ENCODE results near the gene USP46. TPM values are rescaled to one million over a fixed set of nuclear protein-coding genes. Genes with fewer than 3 reads are reported as not detected.
A peak's percentile ranks its signal among the peaks of the same experiment; 100 is the strongest.

The USP46 gene
- total and polyA plus RNA-seq, 2 of the 8 experiments (the other 6 are each of a cell fraction or from before 2014, with no cell fraction given), result 10.6 to 62.4 TPM

DNA sequence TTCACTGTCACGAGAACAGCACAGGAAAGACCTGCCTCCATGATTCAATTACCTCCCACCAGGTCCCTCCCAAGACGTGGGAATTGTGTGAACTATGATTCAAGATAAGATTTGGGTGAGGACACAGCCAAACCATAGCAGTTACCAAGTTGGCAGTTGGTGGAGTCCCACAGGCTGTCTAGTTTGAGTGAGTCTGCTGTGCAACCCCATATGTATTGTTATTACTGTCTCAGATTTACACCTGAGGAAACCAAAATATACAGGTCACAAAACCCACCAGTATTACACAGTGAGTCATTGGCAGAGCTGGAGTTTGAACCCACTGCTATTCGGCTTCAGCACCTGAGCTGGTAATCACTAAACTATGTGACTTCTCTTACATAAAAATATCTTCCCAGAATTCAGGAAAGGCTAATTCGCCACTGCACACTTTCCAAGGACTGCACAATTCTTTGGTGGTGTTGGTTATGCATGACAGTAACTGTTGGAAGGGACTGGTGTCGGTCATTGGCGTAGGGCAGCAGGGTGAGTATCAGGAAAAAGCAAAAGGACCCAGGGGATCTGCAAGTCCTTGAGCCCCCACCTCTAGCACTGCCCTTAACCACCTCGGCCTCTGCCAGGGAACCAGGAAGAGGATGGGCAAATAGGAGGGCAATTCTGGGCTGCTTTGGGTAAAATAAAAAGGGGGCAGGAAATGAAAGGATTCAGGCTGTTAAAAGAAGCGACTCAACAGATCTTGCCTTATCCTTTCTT lies 110.1 kb downstream of the USP46 start:
- no peak for FAIRE-seq
- H3K4me2 ChIP-seq (ENCODE audit: insufficient read depth in 1 of 2, low read depth in 2 of 2, low read length in 2 of 2), result no peak overlapping the region
- H2BK20ac ChIP-seq (ENCODE audit: low read length), result peak overlapping the region; percentile 68; the same call in 1 of the 2 replicates
- H2BK120ac ChIP-seq (replicated peaks; ENCODE audit: low read depth, low read length), result no peak overlapping the region
- no peak overlapping the region for H2BK15ac ChIP-seq (ENCODE audit: low read length)
- no peaks in the 10 kb centered on the region for H3K36me3 ChIP-seq (ENCODE audit: control insufficient read depth in 2 of 4, insufficient read depth in 4 of 4, low read length in 3 of 4)
- H2BK12ac ChIP-seq (ENCODE audit: low read depth, low read length), result no peak overlapping the region
- no peak overlapping the region for H3K27ac ChIP-seq (ENCODE audit: low read depth, low read length)
- H3K4me3 ChIP-seq (ENCODE audit: extremely low read depth in 1 of 4, insufficient read depth in 2 of 4, low read depth in 3 of 4, low read length in 4 of 4), result no peak overlapping the region
- H3K56ac ChIP-seq (replicated peaks; ENCODE audit: insufficient read length, low read depth, low read length), result no peak overlapping the region
- no peaks in the 10 kb centered on the region for H3K9me3 ChIP-seq (ENCODE audit: insufficient read depth in 2 of 2, low read depth in 1 of 2, low read length in 1 of 2)
- H4K8ac ChIP-seq (ENCODE audit: extremely low read depth, insufficient read depth, low read length), result no peak overlapping the region
- H4K91ac ChIP-seq (replicated peaks; ENCODE audit: insufficient read length, low read length), result no peak overlapping the region
- no peak for TF ChIP-seq NRF1 (IDR thresholded peaks at IDR 0.05; ENCODE audit: low read depth, low read length)
- no peak for TF ChIP-seq KDM5A (IDR thresholded peaks at IDR 0.05; ENCODE audit: low read length)
- TF ChIP-seq SIX5 (IDR thresholded peaks at IDR 0.05; ENCODE audit: low read depth, low read length), result no peak
- no peaks in the 10 kb centered on the region for H3K23me2 ChIP-seq (ENCODE audit: low read depth, low read length)
- H2BK5ac ChIP-seq (ENCODE audit: low read depth, low read length), result no peak overlapping the region
- H3K14ac ChIP-seq (ENCODE audit: insufficient read length), result no peak overlapping the region
- 78% methylated on average over 8 of the region's 8 CpGs; no CpG with 5 or more reads in 1 of the 2 experiments for WGBS, 2 experiments (ENCODE audit: extremely low coverage in 1 of 2, insufficient coverage in 1 of 2, insufficient read length in 1 of 2, insufficient replicate concordance in 2 of 2, low coverage in 1 of 2, low lambda C conversion rate in 2 of 2, missing lambda C conversion rate in 1 of 2)
- CTCF ChIA-PET (ENCODE audit: partially characterized antibody), result interaction anchor here (1.4 to 6.8 kb wide), 3 partner anchors 40 to 435 kb away, joined by 3 to 76 read pairs (median 54); no protein-coding TSS in a partner anchor
- no peaks in the 10 kb centered on the region for H3K79me2 ChIP-seq (ENCODE audit: control insufficient read depth in 1 of 2, insufficient read depth in 2 of 2, low read length in 2 of 2)
- H3K4me1 ChIP-seq (replicated peaks in 1 of 4; ENCODE audit: control insufficient read depth in 3 of 4, insufficient read depth in 4 of 4, low read length in 3 of 4), result peaks cover 0 to 3% (median 0%) of the 10 kb centered on the region in 4 experiments; a peak in 1 of 7 replicates
- no peaks in the 10 kb centered on the region for H4K20me1 ChIP-seq (replicated peaks in 1 of 2; ENCODE audit: control insufficient read depth in 1 of 2, insufficient read depth in 2 of 2, low read length in 2 of 2)
- no peaks in the 10 kb centered on the region for H3K79me1 ChIP-seq (ENCODE audit: low read depth, low read length)
- H3K4ac ChIP-seq (replicated peaks; ENCODE audit: insufficient read length, low read depth, low read length), result no peak overlapping the region
- POLR2A ChIA-PET (ENCODE audit: partially characterized antibody), result interaction anchor here (1.4 kb wide), 1 partner anchor 164 kb away, joined by 5 read pairs; no protein-coding TSS in a partner anchor
- H3K18ac ChIP-seq (ENCODE audit: extremely low read depth, low read length), result no peak overlapping the region
- H4K5ac ChIP-seq (ENCODE audit: insufficient read length, low read depth, low read length), result no peak overlapping the region
- DNase-seq (ENCODE audit: low read depth in 1 of 2, low spot score in 2 of 2), result no peak
- H3K27me3 ChIP-seq (replicated peaks in 1 of 4; ENCODE audit: control insufficient read depth in 3 of 4, extremely low read depth in 1 of 4, insufficient read depth in 3 of 4, low read length in 3 of 4), result no peaks in the 10 kb centered on the region
- H2AK5ac ChIP-seq (ENCODE audit: low read depth, low read length), result no peak overlapping the region
- H3K23ac ChIP-seq (ENCODE audit: insufficient read length), result no peak overlapping the region
- 0 out of 2 replicates have a peak overlapping the region, but pooled peaks have one; percentile 11 for H2AFZ ChIP-seq (ENCODE audit: low read length)
- H3K9ac ChIP-seq (replicated peaks in 1 of 4; ENCODE audit: extremely low read depth in 1 of 4, low read depth in 3 of 4, low read length in 3 of 4), result no peak overlapping the region
